ENCODE data around the gene MVB12A. TPM values are rescaled to one million over a fixed set of nuclear protein-coding genes. Genes with fewer than 3 reads are reported as not detected.

Gene MVB12A
- total and polyA plus RNA-seq, 9 of the 15 experiments (the other 6 are each of a cell fraction or from before 2014, with no cell fraction given): 1.2 to 46.2 (median 22.4) TPM

DNA sequence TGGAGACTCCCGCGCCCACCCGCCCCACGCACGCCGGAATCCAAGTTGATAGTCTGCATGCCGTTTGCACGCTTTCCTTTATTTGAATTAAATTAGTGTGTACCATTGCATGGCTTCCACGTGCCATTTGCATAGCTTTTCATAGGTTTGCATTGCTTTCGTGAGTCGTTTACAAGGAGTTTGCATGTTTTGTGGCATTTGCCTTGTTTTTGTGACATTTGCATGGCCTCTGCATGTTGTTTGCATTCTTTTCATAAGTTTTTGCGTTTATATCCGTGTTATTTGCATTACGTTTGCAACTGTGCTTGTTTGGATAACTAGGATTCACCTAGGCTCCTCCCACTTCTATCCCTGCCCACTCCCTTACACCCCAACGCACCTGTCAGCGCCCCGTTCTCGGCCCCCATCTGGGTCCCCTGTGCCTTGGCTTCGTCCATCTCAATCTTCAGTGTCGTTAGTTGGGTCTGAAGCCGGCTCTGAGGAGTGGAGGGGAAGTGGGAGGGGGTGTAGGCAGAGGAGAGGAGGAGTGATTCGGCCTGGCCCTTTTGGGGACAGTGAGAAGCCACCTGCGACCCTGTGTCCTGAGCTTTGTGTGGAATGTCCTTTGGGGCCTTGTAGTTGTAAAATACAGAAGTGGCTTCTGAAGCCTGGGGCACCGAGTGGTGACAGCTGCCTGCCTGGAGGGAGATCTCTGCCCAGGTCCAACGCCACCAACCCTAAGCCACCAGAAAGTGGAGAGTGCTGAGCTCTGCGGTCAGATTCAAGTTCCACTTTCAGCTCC lies 28.3 kb upstream of the MVB12A start (continued):
- TF ChIP-seq BRF2 (IDR thresholded peaks at IDR 0.05; ENCODE audit: borderline replicate concordance, insufficient read depth, insufficient read length) (no peak), ZNF324 (CRISPR knock-in tag; IDR thresholded peaks at IDR 0.05) (no peak), PHF8 (IDR thresholded peaks at IDR 0.05; ENCODE audit: borderline replicate concordance, low read length) (peak; percentile 27; the same call in 1 of the 2 replicates), ZNF445 (CRISPR knock-in tag; IDR thresholded peaks at IDR 0.05; ENCODE audit: low read depth) (no peak), MAX (CRISPR knock-in tag; IDR thresholded peaks at IDR 0.05) (peak; percentile 18; the same call in 1 of the 2 replicates), POLR2G (IDR thresholded peaks at IDR 0.05; ENCODE audit: low read depth, low read length) (no peak), MBD2 (IDR thresholded peaks at IDR 0.05; ENCODE audit: borderline replicate concordance, low read depth) (no peak), HNRNPLL (IDR thresholded peaks at IDR 0.05; ENCODE audit: low read depth, low read length, poor library complexity, severe bottlenecking) (peak; percentile 41), MNT (conservative IDR thresholded peaks at IDR 0.05) (peak; percentile 49 to 60; a peak in 3 of 4 replicates), HMG20B (CRISPR knock-in tag; IDR thresholded peaks at IDR 0.05) (no peak), ILF3 (IDR thresholded peaks at IDR 0.05; ENCODE audit: borderline replicate concordance) (no peak), SP1 (CRISPR knock-in tag; IDR thresholded peaks at IDR 0.05) (no peak), MYC (IDR thresholded peaks at IDR 0.05; ENCODE audit: low read depth, low read length) (peak; percentile 6; the same call in 1 of the 2 replicates), MYC (CRISPR knock-in tag; IDR thresholded peaks at IDR 0.05; ENCODE audit: borderline replicate concordance, low read depth) (no peak), PHB2 (IDR thresholded peaks at IDR 0.05; ENCODE audit: low read depth) (no peak)
- TF ChIP-seq, protein P1, sequence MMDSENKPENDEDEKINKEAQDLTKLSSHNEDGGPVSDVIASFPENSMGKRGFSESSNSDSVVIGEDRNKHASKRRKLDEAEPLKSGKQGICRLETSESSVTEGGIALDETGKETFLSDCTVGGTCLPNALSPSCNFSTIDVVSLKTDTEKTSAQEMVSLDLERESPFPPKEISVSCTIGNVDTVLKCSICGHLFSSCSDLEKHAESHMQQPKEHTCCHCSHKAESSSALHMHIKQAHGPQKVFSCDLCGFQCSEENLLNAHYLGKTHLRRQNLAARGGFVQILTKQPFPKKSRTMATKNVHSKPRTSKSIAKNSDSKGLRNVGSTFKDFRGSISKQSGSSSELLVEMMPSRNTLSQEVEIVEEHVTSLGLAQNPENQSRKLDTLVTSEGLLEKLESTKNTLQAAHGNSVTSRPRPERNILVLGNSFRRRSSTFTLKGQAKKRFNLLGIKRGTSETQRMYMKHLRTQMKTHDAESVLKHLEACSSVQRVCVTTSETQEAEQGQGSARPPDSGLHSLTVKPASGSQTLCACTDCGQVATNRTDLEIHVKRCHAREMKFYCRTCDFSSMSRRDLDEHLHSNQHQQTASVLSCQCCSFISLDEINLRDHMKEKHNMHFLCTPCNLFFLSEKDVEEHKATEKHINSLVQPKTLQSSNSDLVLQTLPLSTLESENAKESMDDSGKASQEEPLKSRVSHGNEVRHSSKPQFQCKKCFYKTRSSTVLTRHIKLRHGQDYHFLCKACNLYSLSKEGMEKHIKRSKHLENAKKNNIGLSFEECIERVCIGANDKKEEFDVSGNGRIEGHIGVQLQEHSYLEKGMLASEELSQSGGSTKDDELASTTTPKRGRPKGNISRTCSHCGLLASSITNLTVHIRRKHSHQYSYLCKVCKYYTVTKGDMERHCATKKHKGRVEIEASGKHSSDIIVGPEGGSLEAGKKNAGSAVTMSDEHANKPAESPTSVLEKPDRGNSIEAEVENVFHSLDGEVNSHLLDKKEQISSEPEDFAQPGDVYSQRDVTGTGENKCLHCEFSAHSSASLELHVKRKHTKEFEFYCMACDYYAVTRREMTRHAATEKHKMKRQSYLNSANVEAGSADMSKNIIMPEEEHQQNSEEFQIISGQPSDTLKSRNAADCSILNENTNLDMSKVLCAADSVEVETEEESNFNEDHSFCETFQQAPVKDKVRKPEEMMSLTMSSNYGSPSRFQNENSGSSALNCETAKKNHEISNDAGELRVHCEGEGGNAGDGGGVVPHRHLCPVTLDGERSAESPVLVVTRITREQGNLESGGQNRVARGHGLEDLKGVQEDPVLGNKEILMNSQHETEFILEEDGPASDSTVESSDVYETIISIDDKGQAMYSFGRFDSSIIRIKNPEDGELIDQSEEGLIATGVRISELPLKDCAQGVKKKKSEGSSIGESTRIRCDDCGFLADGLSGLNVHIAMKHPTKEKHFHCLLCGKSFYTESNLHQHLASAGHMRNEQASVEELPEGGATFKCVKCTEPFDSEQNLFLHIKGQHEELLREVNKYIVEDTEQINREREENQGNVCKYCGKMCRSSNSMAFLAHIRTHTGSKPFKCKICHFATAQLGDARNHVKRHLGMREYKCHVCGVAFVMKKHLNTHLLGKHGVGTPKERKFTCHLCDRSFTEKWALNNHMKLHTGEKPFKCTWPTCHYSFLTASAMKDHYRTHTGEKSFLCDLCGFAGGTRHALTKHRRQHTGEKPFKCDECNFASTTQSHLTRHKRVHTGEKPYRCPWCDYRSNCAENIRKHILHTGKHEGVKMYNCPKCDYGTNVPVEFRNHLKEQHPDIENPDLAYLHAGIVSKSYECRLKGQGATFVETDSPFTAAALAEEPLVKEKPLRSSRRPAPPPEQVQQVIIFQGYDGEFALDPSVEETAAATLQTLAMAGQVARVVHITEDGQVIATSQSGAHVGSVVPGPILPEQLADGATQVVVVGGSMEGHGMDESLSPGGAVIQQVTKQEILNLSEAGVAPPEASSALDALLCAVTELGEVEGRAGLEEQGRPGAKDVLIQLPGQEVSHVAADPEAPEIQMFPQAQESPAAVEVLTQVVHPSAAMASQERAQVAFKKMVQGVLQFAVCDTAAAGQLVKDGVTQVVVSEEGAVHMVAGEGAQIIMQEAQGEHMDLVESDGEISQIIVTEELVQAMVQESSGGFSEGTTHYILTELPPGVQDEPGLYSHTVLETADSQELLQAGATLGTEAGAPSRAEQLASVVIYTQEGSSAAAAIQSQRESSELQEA (IDR thresholded peaks at IDR 0.05; ENCODE audit: low read depth): no peak
